ENCODE data around the gene TRMT13. TPM values are rescaled to one million over a fixed set of nuclear protein-coding genes. Genes with fewer than 3 reads are reported as not detected.

The TRMT13 gene
- polyA plus RNA-seq, 1 donor (not counting 4 experiments of a cell fraction or from before 2014, with no cell fraction given): 15.3 TPM

- H2AFZ ChIP-seq (ENCODE audit: control insufficient read depth, low read length): no peak overlapping the region
- no peaks in the 10 kb centered on the region for H3K9me3 ChIP-seq (ENCODE audit: control insufficient read depth, low read depth, low read length)
- no peaks in the 10 kb centered on the region for H3K27me3 ChIP-seq (ENCODE audit: control insufficient read depth, extremely low read depth, insufficient read depth, low read length)
- H3K4me3 ChIP-seq (ENCODE audit: control insufficient read depth in 2 of 3, extremely low read depth in 1 of 3, insufficient read depth in 2 of 3, low read depth in 1 of 3, low read length in 3 of 3): no peak overlapping the region
- no peaks in the 10 kb centered on the region for H4K20me1 ChIP-seq (ENCODE audit: control insufficient read depth, extremely low read depth, insufficient read depth, low read length)
- no peak for TF ChIP-seq CTCF (optimal IDR thresholded peaks at IDR 0.05 in 1 of 3, IDR thresholded peaks at IDR 0.05 in 1 of 3, conservative IDR thresholded peaks at IDR 0.05 in 1 of 3; ENCODE audit: extremely low read depth in 1 of 3, insufficient read depth in 2 of 3, low read length in 3 of 3)
- no peak overlapping the region for H3K27ac ChIP-seq (ENCODE audit: control insufficient read depth, insufficient read depth, low read length)
- H3K79me2 ChIP-seq (ENCODE audit: control insufficient read depth, insufficient read depth, low read length): no peaks in the 10 kb centered on the region
- H3K4me1 ChIP-seq (ENCODE audit: control insufficient read depth, extremely low read depth, insufficient read depth, low read length): no peaks in the 10 kb centered on the region
- dilution Hi-C loops (cut with MboI; ENCODE audit: extremely low pct_ligation_motif_present, low sequenced_read_pairs): no loop called here
- no peak overlapping the region for H3K4me2 ChIP-seq (ENCODE audit: control insufficient read depth, extremely low read depth, insufficient read depth, low read depth, low read length)
- FAIRE-seq (no peak), DNase-seq (ENCODE audit: low read depth, low spot score) (no peak)
- peaks cover 6 to 15% of the 10 kb centered on the region in 2 experiments for H3K36me3 ChIP-seq (ENCODE audit: control insufficient read depth in 2 of 2, extremely low read depth in 1 of 2, insufficient read depth in 2 of 2, low read length in 2 of 2)
- H3K9me1 ChIP-seq (ENCODE audit: control insufficient read depth, extremely low read depth, insufficient read depth, low read length): no peaks in the 10 kb centered on the region
- no peak overlapping the region for H3K9ac ChIP-seq (ENCODE audit: control insufficient read depth, extremely low read depth, insufficient read depth, low read length)
Observed at GRCh38 chr1:100146958-100147357, 14.0 kb downstream of the TRMT13 start.

DNA sequence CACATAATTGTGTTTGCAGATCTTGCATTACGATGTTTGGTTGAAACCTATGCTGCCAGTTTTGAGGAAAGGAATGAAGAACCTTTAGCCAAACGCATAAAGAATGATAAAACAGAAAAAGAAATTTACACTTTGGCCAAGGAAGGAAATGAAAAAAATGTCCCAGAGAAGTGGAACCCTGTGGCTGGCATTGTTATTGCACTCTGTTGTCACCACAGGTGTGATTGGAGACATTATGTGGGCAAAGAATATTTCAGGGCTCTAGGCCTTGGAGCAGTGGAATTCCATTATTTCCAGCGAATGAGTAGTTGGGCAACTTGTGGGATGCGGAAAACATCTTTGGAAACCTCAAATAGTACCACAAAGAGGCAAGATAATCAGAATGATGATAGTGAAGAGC is 14.9 kb downstream of the TRMT13 start:
- Histone ChIP-seq H3K9me1 (ENCODE audit: control insufficient read depth, extremely low read depth, insufficient read depth, low read length) (no peaks in the 10 kb centered on the region), H3K36me3 (ENCODE audit: control insufficient read depth in 2 of 2, extremely low read depth in 1 of 2, insufficient read depth in 2 of 2, low read length in 2 of 2) (peaks cover 5 to 15% of the 10 kb centered on the region in 2 experiments), H2AFZ (ENCODE audit: control insufficient read depth, low read length) (no peak overlapping the region), H3K79me2 (ENCODE audit: control insufficient read depth, insufficient read depth, low read length) (no peaks in the 10 kb centered on the region), H3K4me1 (ENCODE audit: control insufficient read depth, extremely low read depth, insufficient read depth, low read length) (no peaks in the 10 kb centered on the region), H4K20me1 (ENCODE audit: control insufficient read depth, extremely low read depth, insufficient read depth, low read length) (no peaks in the 10 kb centered on the region), H3K4me2 (ENCODE audit: control insufficient read depth, extremely low read depth, insufficient read depth, low read depth, low read length) (no peak overlapping the region), H3K27ac (ENCODE audit: control insufficient read depth, insufficient read depth, low read length) (no peak overlapping the region), H3K9ac (ENCODE audit: control insufficient read depth, extremely low read depth, insufficient read depth, low read length) (no peak overlapping the region), H3K4me3 (ENCODE audit: control insufficient read depth in 2 of 3, extremely low read depth in 1 of 3, insufficient read depth in 2 of 3, low read depth in 1 of 3, low read length in 3 of 3) (no peak overlapping the region), H3K9me3 (ENCODE audit: control insufficient read depth, low read depth, low read length) (no peaks in the 10 kb centered on the region), H3K27me3 (ENCODE audit: control insufficient read depth, extremely low read depth, insufficient read depth, low read length) (no peaks in the 10 kb centered on the region)
- no peak for FAIRE-seq
- dilution Hi-C loops (cut with MboI; ENCODE audit: extremely low pct_ligation_motif_present, low sequenced_read_pairs): no loop called here
- no peak for DNase-seq (ENCODE audit: low read depth, low spot score)
- TF ChIP-seq EZH2 (IDR thresholded peaks at IDR 0.05; ENCODE audit: low read length) (no peak), CTCF (optimal IDR thresholded peaks at IDR 0.05 in 1 of 3, IDR thresholded peaks at IDR 0.05 in 1 of 3, conservative IDR thresholded peaks at IDR 0.05 in 1 of 3; ENCODE audit: extremely low read depth in 1 of 3, insufficient read depth in 2 of 3, low read length in 3 of 3) (no peak)

All from keratinocyte (primary cell).